Caco-2 (cell line): ENCODE data around the gene ERBB4. TPM values are rescaled to one million over a fixed set of nuclear protein-coding genes. Genes with fewer than 3 reads are reported as not detected.

Experiments used
- BruUV-seq: library from RNA; stranded (reverse); fragments of 400-500 nt; replicated peaks from 2 replicates; lab custom pipeline; 2021; lab: Mats Ljungman, UMichigan
- CTCF ChIA-PET: fragments of 300-600 bp; sonication (Branson Sonifier 250); formaldehyde crosslinking; loops from one replicate; lab custom pipeline; 2022; ENCODE audit warnings: antibody characterized with exemption; lab: Charles Lee
- POLR2A ChIA-PET: fragments of 300-600 bp; sonication (Branson Sonifier 250); formaldehyde crosslinking; loops from one replicate; lab custom pipeline; 2022; ENCODE audit warnings: antibody characterized with exemption; lab: Charles Lee
- DNase-seq, 2 experiments: peaks; one replicate each; pipeline versions ENCODE4 v3.0.0 to v3.0.0-alpha.2; 2020 to 2022
- H3K27me3 ChIP-seq: replicated peaks from 2 replicates; pipeline ENCODE4 v1.6.0; 2011; ENCODE audit warnings: low read length; ENCODE audit not compliant: control insufficient read depth, insufficient read depth
- H3K36me3 ChIP-seq: 2 replicates; pipeline ENCODE4 v1.5.1; 2011; ENCODE audit warnings: low read length; ENCODE audit not compliant: control insufficient read depth, insufficient read depth
- H3K4me1 ChIP-seq: fragments of 250-450 bp; sonication (Bioruptor Pico); 2 replicates; pipeline ENCODE4 v1.5.1; 2020; ENCODE audit warnings: mild to moderate bottlenecking
- H3K4me3 ChIP-seq: 2 replicates; pipeline ENCODE4 v1.5.1; 2011; ENCODE audit warnings: low read depth, mild to moderate bottlenecking, control low read depth, low read length
- H3K9me3 ChIP-seq: fragments of 250-450 bp; sonication (Bioruptor Pico); 2 replicates; pipeline ENCODE4 v1.5.1; 2020; ENCODE audit warnings: mild to moderate bottlenecking, moderate library complexity
- H3K27ac Mint-ChIP-seq: one replicate; pipeline ENCODE4 v1.8.0; 2022; ENCODE audit warnings: mixed read lengths; ENCODE audit not compliant: unreplicated experiment
- H3K27me3 Mint-ChIP-seq: one replicate; pipeline ENCODE4 v1.8.0; 2022; ENCODE audit warnings: mixed read lengths; ENCODE audit not compliant: insufficient read depth, unreplicated experiment
- H3K36me3 Mint-ChIP-seq: one replicate; pipeline ENCODE4 v1.8.0; 2022; ENCODE audit warnings: mild to moderate bottlenecking, mixed read lengths; ENCODE audit not compliant: insufficient read depth, unreplicated experiment
- H3K4me1 Mint-ChIP-seq: one replicate; pipeline ENCODE4 v1.8.0; 2022; ENCODE audit warnings: low read depth, mixed read lengths; ENCODE audit not compliant: unreplicated experiment
- H3K4me3 Mint-ChIP-seq: one replicate; pipeline ENCODE4 v1.8.0; 2022; ENCODE audit warnings: mild to moderate bottlenecking, moderate library complexity, mixed read lengths; ENCODE audit not compliant: unreplicated experiment
- H3K9me3 Mint-ChIP-seq: one replicate; pipeline ENCODE4 v1.8.0; 2022; ENCODE audit warnings: mixed read lengths; ENCODE audit not compliant: unreplicated experiment
- CTCF ChIP-seq, 2 experiments: fragments of 200-600 bp in 1 of 2; IDR thresholded peaks; 1 replicate in 1 of 2; 2 replicates in 1 of 2; pipeline versions ENCODE4 v1.5.1 to v1.8.0; 2011 to 2022; ENCODE audit warnings: antibody characterized with exemption in 1 of 2, control low read depth in 1 of 2, inconsistent platforms in 1 of 2, low read depth in 1 of 2, low read length in 1 of 2, mild to moderate bottlenecking in 1 of 2, moderate library complexity in 1 of 2; ENCODE audit not compliant: insufficient read depth in 1 of 2, severe bottlenecking in 1 of 2, unreplicated experiment in 1 of 2
- intact Hi-C: fragments of 100-400 bp; cut with micrococcal nuclease; formaldehyde crosslinking; loops from one replicate; pipeline ENCODE4 v1.10.0; 2022; ENCODE audit not compliant: unreplicated experiment
- total RNA-seq: library from RNA; stranded (reverse); gene quantifications from 2 replicates; pipeline ENCODE4 v1.2.3, GENCODE V29; 2022

ERBB4 gene
- total RNA-seq, 1 experiment from 2014 or later: not detected

- no peaks in the 10 kb centered on the region for H3K9me3 Mint-ChIP-seq
- no peaks in the 10 kb centered on the region for H3K4me1 ChIP-seq
- BruUV-seq: no TSS peak
- no peak for DNase-seq
- no peaks in the 10 kb centered on the region for H3K36me3 Mint-ChIP-seq
- H3K9me3 ChIP-seq: no peaks in the 10 kb centered on the region
- H3K4me3 ChIP-seq: no peak overlapping the region
- no peak overlapping the region for H3K27ac Mint-ChIP-seq
- H3K36me3 ChIP-seq: no peaks in the 10 kb centered on the region
- POLR2A ChIA-PET: no interaction called here
- peaks cover 8% of the 10 kb centered on the region for H3K4me1 Mint-ChIP-seq
- H3K27me3 ChIP-seq: peaks cover 1% of the 10 kb centered on the region
- H3K27me3 Mint-ChIP-seq: peaks cover 12% of the 10 kb centered on the region
- CTCF ChIA-PET: no interaction called here
- TF ChIP-seq CTCF (IDR thresholded peaks at IDR 0.05; ENCODE audit: insufficient read depth in 1 of 2, low read depth in 1 of 2, low read length in 1 of 2, severe bottlenecking in 1 of 2, unreplicated experiment in 1 of 2): no peak
- no peak overlapping the region for H3K4me3 Mint-ChIP-seq
- intact Hi-C loops: no loop called here
Observed at GRCh38 chr2:212531499-212531898, 7.1 kb downstream of the ERBB4 start.

- no peak overlapping the region for H3K4me3 Mint-ChIP-seq
- no peak overlapping the region for H3K27ac Mint-ChIP-seq
- intact Hi-C loops: no loop called here
- H3K4me1 Mint-ChIP-seq: peaks cover 3% of the 10 kb centered on the region
- BruUV-seq: no TSS peak
- H3K27me3 Mint-ChIP-seq: peaks cover 7% of the 10 kb centered on the region
- no peaks in the 10 kb centered on the region for H3K36me3 ChIP-seq
- no peaks in the 10 kb centered on the region for H3K4me1 ChIP-seq
- no peak overlapping the region for H3K4me3 ChIP-seq
- CTCF ChIA-PET: no interaction called here
- no peak for TF ChIP-seq CTCF (IDR thresholded peaks at IDR 0.05; ENCODE audit: insufficient read depth in 1 of 2, low read depth in 1 of 2, low read length in 1 of 2, severe bottlenecking in 1 of 2, unreplicated experiment in 1 of 2)
- POLR2A ChIA-PET: no interaction called here
- H3K27me3 ChIP-seq: peaks cover 1% of the 10 kb centered on the region
- no peaks in the 10 kb centered on the region for H3K36me3 Mint-ChIP-seq
- H3K9me3 ChIP-seq: no peaks in the 10 kb centered on the region
- no peak for DNase-seq
- H3K9me3 Mint-ChIP-seq: no peaks in the 10 kb centered on the region
Observed at GRCh38 chr2:212530991-212531390, 7.6 kb downstream of the ERBB4 start.

GRCh38 chr2:212530373-212530772 lies 8.2 kb downstream of the ERBB4 start:
- no peaks in the 10 kb centered on the region for H3K4me1 Mint-ChIP-seq
- intact Hi-C loops: no loop called here
- Histone ChIP-seq H3K9me3 (no peaks in the 10 kb centered on the region), H3K4me3 (no peak overlapping the region), H3K36me3 (no peaks in the 10 kb centered on the region), H3K27me3 (no peaks in the 10 kb centered on the region), H3K4me1 (no peaks in the 10 kb centered on the region)
- ChIA-PET CTCF (no interaction called here), POLR2A (no interaction called here)
- no TSS peak for BruUV-seq
- no peak for DNase-seq
- H3K27me3 Mint-ChIP-seq: peaks cover 5% of the 10 kb centered on the region
- no peak for TF ChIP-seq CTCF (IDR thresholded peaks at IDR 0.05; ENCODE audit: insufficient read depth in 1 of 2, low read depth in 1 of 2, low read length in 1 of 2, severe bottlenecking in 1 of 2, unreplicated experiment in 1 of 2)
- H3K27ac Mint-ChIP-seq: no peak overlapping the region
- no peaks in the 10 kb centered on the region for H3K9me3 Mint-ChIP-seq
- H3K36me3 Mint-ChIP-seq: no peaks in the 10 kb centered on the region
- no peak overlapping the region for H3K4me3 Mint-ChIP-seq
